ENCODE measurements around the gene SIN3A.
"Not testable (repeated sequence)": the region's sequence is repeated elsewhere in the genome, so short reads cannot be mapped to it uniquely, and the experiment has no call there.

Gene SIN3A

DNA sequence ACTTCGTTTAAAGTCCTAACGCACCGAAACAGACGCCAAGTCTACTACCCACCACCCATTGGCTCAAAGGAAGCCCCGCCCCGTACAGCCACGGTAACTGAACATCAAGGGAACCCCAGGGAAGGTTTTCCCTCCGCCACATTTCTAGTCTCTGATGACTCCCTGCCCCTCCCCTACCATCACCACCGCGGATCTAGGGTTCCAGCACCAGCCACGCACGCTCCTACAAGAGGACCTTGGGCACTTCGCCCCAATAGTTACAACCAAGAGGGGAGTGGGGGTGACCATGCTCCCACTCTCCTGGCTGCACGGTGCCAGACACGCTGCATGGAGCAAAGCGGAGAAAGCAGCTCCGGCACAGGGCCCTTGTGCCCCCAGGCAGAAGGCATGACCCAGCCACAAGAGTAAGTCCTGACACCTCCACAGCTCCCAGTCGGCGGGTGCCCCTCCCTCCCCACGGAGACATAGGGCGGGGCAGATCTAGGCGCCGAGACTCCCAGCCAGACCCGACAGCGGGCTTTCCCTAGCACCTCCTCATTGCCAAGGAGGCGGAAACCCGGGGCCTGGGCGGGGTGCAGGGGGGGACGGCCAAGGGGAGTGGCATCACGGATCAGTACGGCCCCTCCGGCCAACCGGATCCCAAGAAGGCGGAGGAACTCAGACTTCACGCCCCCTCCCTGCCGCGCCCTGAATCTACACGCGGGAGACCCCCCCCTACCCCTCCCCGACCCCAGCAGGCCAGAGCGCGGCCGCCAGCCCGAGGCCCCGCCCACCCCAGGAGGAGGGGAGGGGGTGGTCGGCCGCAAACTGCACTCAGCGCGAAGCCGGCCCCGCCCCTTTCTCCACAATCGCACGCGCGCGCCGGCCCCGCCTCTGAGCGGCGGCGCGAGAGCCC lies 936 bp downstream of the SIN3A start:
- peak; percentile 95 for DNase-seq

DNA sequence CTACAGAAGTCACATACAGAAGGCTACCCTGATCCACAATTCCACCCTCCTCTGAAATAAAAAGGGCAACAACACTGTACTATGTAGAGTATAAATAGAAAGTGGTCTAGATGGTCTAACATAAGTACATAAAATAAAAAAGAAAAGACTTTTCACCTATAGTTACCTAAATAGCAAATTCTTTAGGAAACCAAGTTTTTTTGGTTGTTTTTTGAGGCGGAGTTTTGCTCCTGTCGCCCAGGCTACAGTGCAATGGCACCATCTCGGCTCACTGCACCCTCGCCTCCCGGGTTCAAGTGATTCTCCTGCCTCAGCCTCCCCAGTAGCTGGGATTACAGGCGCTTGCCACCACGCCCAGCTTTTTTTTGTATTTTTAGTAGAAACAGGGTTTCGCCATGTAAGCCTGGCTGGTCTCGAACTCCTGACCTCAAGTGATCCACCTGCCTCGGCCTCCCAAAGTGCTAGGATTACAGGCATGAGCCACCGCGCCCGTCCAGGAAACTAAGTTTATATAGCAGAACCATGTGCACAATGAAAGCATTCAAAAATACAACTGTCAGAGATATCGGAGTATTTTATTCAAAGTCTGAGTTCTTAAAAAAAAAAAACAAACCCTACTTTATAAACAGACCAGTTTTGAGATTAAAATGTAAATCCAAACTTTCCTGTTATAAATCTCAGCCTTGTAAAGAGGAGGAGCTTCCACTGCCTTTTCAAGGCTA lies 1.7 kb downstream of the SIN3A start:
- DNase-seq = no peak

DNA sequence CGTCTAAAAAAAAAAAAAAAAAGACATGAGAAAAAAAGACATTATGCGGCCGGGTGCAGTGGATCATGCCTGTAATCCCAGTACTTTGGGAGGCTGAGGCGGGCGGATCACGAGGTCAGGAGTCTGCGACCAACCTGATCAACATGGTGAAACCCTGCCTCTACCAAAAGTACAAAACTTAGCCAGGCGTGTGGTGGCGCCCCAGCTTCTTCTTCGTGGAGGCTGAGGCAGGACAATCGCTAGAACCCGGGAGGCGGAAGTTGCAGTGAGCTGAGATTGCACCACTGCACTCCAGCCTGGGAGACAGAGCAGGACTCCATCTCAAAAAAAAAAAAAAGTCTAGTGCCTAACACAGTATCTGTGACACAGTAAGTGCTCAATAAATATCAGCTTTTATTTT lies 3.3 kb downstream of the SIN3A start:
- DNase-seq = not testable (repeated sequence)

DNA sequence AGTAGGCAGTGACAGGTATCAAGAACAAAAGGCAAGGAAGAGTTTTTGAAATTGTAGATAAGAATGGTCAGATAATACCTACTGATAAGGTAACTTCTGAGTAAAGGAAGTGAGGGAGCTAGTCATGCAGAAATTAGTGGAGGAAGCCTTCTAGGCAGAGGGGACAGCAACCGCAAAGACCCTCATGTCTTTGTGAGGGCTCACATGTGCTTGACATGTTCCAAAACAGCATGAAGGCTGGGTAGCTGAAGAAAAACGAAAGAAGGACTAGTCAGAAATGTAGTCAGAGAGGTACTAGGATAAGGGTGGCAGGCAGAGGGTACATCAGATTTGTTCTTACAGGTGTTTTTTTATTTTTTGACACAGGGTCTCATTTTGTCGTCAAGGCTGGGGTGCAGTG lies 5.3 kb downstream of the SIN3A start:
- no peak for DNase-seq

- DNase-seq = not testable (repeated sequence)
Observed at GRCh38 chr15:75445324-75445723, 6.2 kb downstream of the SIN3A start.

DNA sequence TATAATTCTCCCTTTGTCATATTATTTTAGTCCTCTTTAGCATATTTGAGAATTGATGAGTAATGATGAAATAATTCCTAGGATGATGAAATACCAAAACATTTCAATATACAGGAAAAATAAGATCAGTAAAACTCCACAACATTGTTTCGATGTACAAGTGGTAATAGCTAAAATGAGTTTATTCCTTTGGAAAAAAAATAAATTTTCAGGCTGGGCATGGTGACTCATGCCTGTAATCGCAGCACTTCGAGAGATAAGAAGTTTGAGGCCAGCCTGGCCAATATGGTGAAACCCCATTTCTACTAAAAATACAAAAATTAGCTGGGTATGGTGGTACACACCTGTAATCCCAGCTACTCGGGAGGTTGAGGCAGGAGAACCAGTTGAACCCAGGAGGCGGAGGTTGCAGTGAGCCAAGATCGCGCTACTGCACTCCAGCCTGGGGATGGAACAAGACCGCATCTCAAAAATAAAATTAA lies 7.5 kb downstream of the SIN3A start:
- DNase-seq = not testable (repeated sequence)

- no peak for DNase-seq
Observed at GRCh38 chr15:75437721-75438120, 13.8 kb downstream of the SIN3A start.

GRCh38 chr15:75436881-75437280 lies 14.6 kb downstream of the SIN3A start:
- DNase-seq = no peak

- DNase-seq = no peak
Observed at GRCh38 chr15:75431682-75432081, 19.8 kb downstream of the SIN3A start.

GRCh38 chr15:75431270-75431669 lies 20.2 kb downstream of the SIN3A start:
- DNase-seq = no peak

DNA sequence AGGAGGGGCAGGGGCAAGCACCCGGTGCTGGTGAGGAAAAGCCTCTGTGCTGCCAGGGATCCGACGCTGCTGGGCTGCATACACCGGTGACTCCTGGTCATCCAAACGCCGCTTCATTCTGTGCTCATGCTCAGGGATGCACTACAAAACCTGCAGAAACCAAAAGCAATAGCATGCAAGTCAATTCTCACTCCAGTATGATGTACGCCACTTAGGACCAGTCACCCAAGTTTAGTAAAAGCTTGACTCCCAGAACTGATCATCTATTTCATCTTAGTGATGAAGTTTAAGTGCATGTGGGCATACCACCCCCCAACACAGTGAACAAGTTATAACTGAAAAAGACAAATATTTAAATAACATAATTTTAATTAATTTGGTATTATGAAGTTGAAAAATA lies 21.2 kb downstream of the SIN3A start:
- no peak for DNase-seq

DNA sequence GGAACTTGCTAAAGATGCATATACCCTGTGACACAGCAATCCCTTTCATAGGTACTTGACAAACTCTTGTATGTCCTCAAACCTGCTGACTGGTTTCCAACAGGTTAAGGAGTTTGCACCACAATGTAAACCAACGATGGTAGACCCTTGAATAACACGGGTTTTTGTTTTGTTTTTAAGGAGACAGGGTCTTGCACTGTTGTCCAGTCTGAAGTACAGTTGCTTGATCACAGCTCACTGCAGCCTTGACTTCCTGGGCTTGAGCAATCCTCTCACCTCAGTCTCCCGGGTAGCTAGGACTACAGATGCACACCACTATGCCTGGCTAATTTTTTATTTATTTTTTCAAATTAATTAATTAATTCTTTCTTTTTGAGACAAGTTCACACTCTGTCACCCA lies 23.3 kb downstream of the SIN3A start:
- DNase-seq = no peak

- no peak for DNase-seq
Observed at GRCh38 chr15:75425966-75426500, 25.5 kb downstream of the SIN3A start.

DNA sequence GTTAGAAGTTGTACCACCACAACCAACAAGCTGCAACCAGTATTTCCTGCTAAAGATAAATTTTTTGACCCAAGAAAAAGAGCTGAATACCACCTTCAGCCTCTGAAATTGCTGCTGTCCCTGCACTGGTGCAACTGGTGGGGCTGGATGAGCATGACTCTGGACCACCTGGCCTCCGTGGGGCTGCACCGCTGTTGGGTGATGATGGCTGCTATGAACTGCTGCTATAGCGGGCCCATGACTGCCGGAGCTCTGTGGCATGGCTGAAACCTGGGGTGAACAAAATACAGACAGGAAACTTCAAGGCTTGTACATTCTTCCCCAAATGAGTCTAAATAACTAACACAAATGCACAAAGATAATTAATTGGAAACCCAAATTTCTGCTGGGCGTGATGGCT lies 28.9 kb downstream of the SIN3A start:
- DNase-seq = no peak

DNA sequence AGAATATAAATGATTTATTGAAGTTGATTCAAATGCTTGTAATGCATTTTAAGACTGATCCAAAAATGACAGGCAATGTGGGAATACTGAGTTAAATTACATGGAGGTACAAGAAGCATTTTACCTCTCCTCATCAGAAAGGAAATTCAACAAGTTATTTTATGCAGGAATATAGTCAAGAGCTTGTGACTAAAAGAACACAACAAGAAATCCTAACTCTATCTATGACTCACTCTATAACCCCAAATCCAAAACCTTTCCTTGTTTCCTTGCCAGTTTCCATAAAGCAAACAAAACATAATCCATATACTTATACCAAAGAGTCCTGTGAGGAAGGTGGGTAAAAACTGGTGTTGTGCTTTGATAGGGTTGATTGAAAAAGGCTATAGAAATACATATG lies 30.8 kb downstream of the SIN3A start:
- no peak for DNase-seq

DNA sequence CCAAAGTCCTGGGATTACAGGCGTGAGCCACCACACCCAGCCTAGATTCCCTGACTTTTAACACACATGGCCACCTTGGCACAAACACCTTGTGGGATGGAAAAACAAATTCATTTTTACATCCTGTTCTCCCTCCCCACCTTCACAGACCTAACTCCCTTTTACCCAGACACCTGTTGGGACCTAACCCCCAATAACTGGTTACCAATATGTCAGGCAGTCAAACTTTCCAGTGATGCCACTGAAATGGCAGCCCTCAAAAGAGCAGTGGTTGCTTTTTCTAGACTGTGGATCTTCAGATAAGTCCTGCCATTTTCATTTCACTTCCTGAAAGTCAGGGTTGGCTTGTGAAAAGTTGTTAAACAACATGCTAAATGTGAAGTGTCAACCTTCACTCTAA lies 34.9 kb downstream of the SIN3A start:
- DNase-seq = no peak

- no peak for DNase-seq
Observed at GRCh38 chr15:75410196-75410595, 41.3 kb downstream of the SIN3A start.

GRCh38 chr15:75407083-75407482 lies 44.4 kb downstream of the SIN3A start:
- DNase-seq = no peak

- no peak for DNase-seq
Observed at GRCh38 chr15:75403892-75404291, 47.6 kb downstream of the SIN3A start.

GRCh38 chr15:75397494-75397893 lies 54.0 kb downstream of the SIN3A start:
- DNase-seq = no peak

- no peak for DNase-seq
Observed at GRCh38 chr15:75389791-75390382, 61.6 kb downstream of the SIN3A start.

DNA sequence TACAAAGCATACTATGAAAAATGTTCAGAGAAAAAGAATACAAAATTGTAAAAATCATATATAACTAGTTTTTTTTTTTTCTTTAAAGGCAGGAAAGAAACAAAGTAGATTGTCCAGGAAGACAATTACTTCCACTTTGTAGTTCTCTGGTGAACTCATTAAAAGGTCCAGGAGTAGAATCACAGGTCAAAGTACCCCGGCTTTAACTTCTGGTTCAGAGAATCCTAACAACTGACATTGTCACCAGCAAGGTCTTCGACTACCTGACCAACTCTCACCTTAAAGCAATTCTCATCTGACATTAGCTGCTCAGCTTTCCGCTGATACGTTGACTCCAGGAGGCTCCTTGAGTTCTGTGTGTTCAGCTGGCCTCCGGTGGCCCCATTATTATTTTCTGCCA lies 67.5 kb downstream of the SIN3A start:
- not testable (repeated sequence) for DNase-seq

- no peak for DNase-seq
Observed at GRCh38 chr15:75380773-75381172, 70.7 kb downstream of the SIN3A start.

Measured in stimulated activated CD4-positive, alpha-beta T cell treated with anti-CD3 and anti-CD28 coated beads, Interleukin-12 subunit alpha, Interleukin-12 subunit beta, amount 100 ng/mL, for 4 hours (primary cell).